Astrocyte of the spinal cord (primary cell): ENCODE measurements around the gene ECSIT.

Experiments
- DNase-seq: peaks from one replicate; pipeline ENCODE4 v3.0.0; 2011; ENCODE audit warnings: low read depth, low spot score
- H3K4me3 ChIP-seq: 2 replicates; pipeline ENCODE4 v1.5.1; 2011; ENCODE audit warnings: low read depth, mild to moderate bottlenecking, low read length, moderate library complexity
- CTCF ChIP-seq: IDR thresholded peaks from 2 replicates; pipeline ENCODE4 v1.5.1; 2012; ENCODE audit warnings: low read depth, mild to moderate bottlenecking, low read length, inconsistent platforms
- in situ Hi-C: cut with HindIII; loops from 2 replicates; pipeline ENCODE4 v1.10.0; 2017; ENCODE audit warnings: low sequenced_read_pairs

ECSIT gene

GRCh38 chr19:11481534-11482383 is 47.2 kb downstream of the ECSIT start:
- no peak for TF ChIP-seq CTCF
- H3K4me3 ChIP-seq = peak overlapping the region; percentile 26

GRCh38 chr19:11480715-11481533 is 48.0 kb downstream of the ECSIT start, which contains the start of gene ELAVL3:
TSS of gene ELAVL3 (minus strand) at chr19:11481046. CDS start at chr19:11480608, 438 bp downstream.
- DNase-seq = no peak
- in situ Hi-C loops = no loop called here
- no peak within 1 kb of the TSS for H3K4me3 ChIP-seq
- TF ChIP-seq CTCF = no peak

More at GRCh38 chr19:11481534-11482383, 47.2 kb downstream of the ECSIT start:
- peak; percentile 71 for DNase-seq
- in situ Hi-C loops = no loop called here

- DNase-seq = no peak
- TF ChIP-seq CTCF = no peak
- H3K4me3 ChIP-seq = no peak overlapping the region
- in situ Hi-C loops = no loop called here
Measured at GRCh38 chr19:11479898-11480714, 48.8 kb downstream of the ECSIT start.

- no peak overlapping the region for H3K4me3 ChIP-seq
- in situ Hi-C loops = no loop called here
- DNase-seq = no peak
- TF ChIP-seq CTCF = no peak
Measured at GRCh38 chr19:11479090-11479897, 49.6 kb downstream of the ECSIT start.

GRCh38 chr19:11478167-11479089 is 50.5 kb downstream of the ECSIT start:
- in situ Hi-C loops = no loop called here
- H3K4me3 ChIP-seq = no peak overlapping the region

More at GRCh38 chr19:11478167-11479089, 50.5 kb downstream of the ECSIT start:
- DNase-seq = no peak
- TF ChIP-seq CTCF = no peak
